Endothelial cell of umbilical vein (primary cell): ENCODE measurements around the gene NEDD4L.

Experiments used
- CTCF ChIP-seq, 2 donors: IDR thresholded peaks; 1 replicate in 1 of 2; 2 replicates in 1 of 2; pipeline ENCODE4 v1.5.1; 2011; ENCODE audit warnings: low read length in 2 of 2, mild to moderate bottlenecking in 2 of 2, moderate library complexity in 2 of 2, control low read depth in 1 of 2, inconsistent platforms in 1 of 2, low read depth in 1 of 2; ENCODE audit not compliant: insufficient read depth in 1 of 2; ENCODE audit errors: extremely low read depth in 1 of 2
- EZH2 ChIP-seq: IDR thresholded peaks from 2 replicates; pipeline ENCODE4 v1.6.1; 2012; ENCODE audit warnings: borderline replicate concordance, low read depth, mild to moderate bottlenecking, moderate library complexity, low read length, inconsistent platforms; ENCODE audit not compliant: severe bottlenecking
- FOS ChIP-seq: IDR thresholded peaks from 2 replicates; pipeline ENCODE4 v1.6.1; 2011; ENCODE audit warnings: mild to moderate bottlenecking, low read length, moderate library complexity, borderline replicate concordance; ENCODE audit not compliant: insufficient read depth
- GATA2 ChIP-seq: IDR thresholded peaks from 2 replicates; pipeline ENCODE4 v1.7.0; 2011; ENCODE audit warnings: low read depth, mild to moderate bottlenecking, moderate library complexity, mixed read lengths, low read length; ENCODE audit not compliant: insufficient read length, insufficient read depth
- POLR2A ChIP-seq: IDR thresholded peaks from 2 replicates; pipeline ENCODE4 v1.6.1; 2012; ENCODE audit warnings: low read depth, mild to moderate bottlenecking, control low read depth, low read length
- POLR2AphosphoS5 ChIP-seq: IDR thresholded peaks from 2 replicates; pipeline ENCODE4 v1.6.1; 2012; ENCODE audit warnings: low read depth, mild to moderate bottlenecking, control low read depth, low read length, moderate library complexity; ENCODE audit not compliant: insufficient read depth

- TF ChIP-seq CTCF (IDR thresholded peaks at IDR 0.05; ENCODE audit: extremely low read depth in 1 of 2, insufficient read depth in 1 of 2, low read depth in 1 of 2, low read length in 2 of 2) (no peak), POLR2A (no peak), GATA2 (no peak), POLR2AphosphoS5 (no peak), FOS (no peak), EZH2 (no peak)
Observed at GRCh38 chr18:58201268-58201667, 157.2 kb downstream of the NEDD4L start.
